ENCODE data around the gene SLC4A4.

The SLC4A4 gene

GRCh38 chr4:71549516-71550160 is 210.8 kb downstream of the SLC4A4 start:
- no peak for DNase-seq

GRCh38 chr4:71550220-71551165 is 211.7 kb downstream of the SLC4A4 start:
- no peak for DNase-seq

- no peak for DNase-seq
Observed at GRCh38 chr4:71553605-71554004, 214.8 kb downstream of the SLC4A4 start.

GRCh38 chr4:71554025-71554424 is 215.2 kb downstream of the SLC4A4 start:
- DNase-seq = no peak

- DNase-seq = no peak
Observed at GRCh38 chr4:71558248-71558647, 219.4 kb downstream of the SLC4A4 start.

- no peak for DNase-seq
Observed at GRCh38 chr4:71559957-71560571, 221.2 kb downstream of the SLC4A4 start.

GRCh38 chr4:71564775-71565174 is 226.0 kb downstream of the SLC4A4 start:
- DNase-seq = no peak

- DNase-seq = no peak
Observed at GRCh38 chr4:71566856-71567255, 228.0 kb downstream of the SLC4A4 start.

- DNase-seq = no peak
Observed at GRCh38 chr4:71568131-71568530, 229.3 kb downstream of the SLC4A4 start.

GRCh38 chr4:71570492-71570891 is 231.7 kb downstream of the SLC4A4 start:
- DNase-seq = no peak

GRCh38 chr4:71571346-71571745 is 232.5 kb downstream of the SLC4A4 start:
- no peak for DNase-seq

GRCh38 chr4:71583971-71584370 is 245.2 kb downstream of the SLC4A4 start:
- no peak for DNase-seq

GRCh38 chr4:71584585-71584984 is 245.8 kb downstream of the SLC4A4 start:
- no peak for DNase-seq

- no peak for DNase-seq
Observed at GRCh38 chr4:71586087-71586763, 247.4 kb downstream of the SLC4A4 start.

GRCh38 chr4:71587995-71588394 is 249.2 kb downstream of the SLC4A4 start:
- DNase-seq = no peak

- DNase-seq = no peak
Observed at GRCh38 chr4:71592793-71593192, 254.0 kb downstream of the SLC4A4 start.

- no peak for DNase-seq
Observed at GRCh38 chr4:71593311-71593710, 254.5 kb downstream of the SLC4A4 start.

- peak; percentile 84 for DNase-seq
Observed at GRCh38 chr4:71595576-71596108, 256.8 kb downstream of the SLC4A4 start.

GRCh38 chr4:71599578-71599977 is 260.8 kb downstream of the SLC4A4 start:
- no peak for DNase-seq

- no peak for DNase-seq
Observed at GRCh38 chr4:71602289-71602900, 263.6 kb downstream of the SLC4A4 start.

GRCh38 chr4:71604785-71605184 is 266.0 kb downstream of the SLC4A4 start:
- DNase-seq = no peak

GRCh38 chr4:71607109-71607508 is 268.3 kb downstream of the SLC4A4 start:
- no peak for DNase-seq
